Type B pancreatic cell (in vitro differentiated cells): Measurements from ENCODE around the gene DSCAML1. TPM values are rescaled to one million over a fixed set of nuclear protein-coding genes. Genes with fewer than 3 reads are reported as not detected.
A peak's percentile ranks its signal among the peaks of the same experiment; 100 is the strongest.

Experiments used
- DNase-seq: peaks from one replicate; pipeline ENCODE4 v3.0.0; 2021; ENCODE audit warnings: mixed read lengths; ENCODE audit not compliant: unreplicated experiment; ENCODE audit errors: extremely low spot score
- H3K27ac Mint-ChIP-seq: 2 replicates; pipeline ENCODE4 v1.8.0; 2021; ENCODE audit warnings: mild to moderate bottlenecking, mixed read lengths
- H3K27me3 Mint-ChIP-seq: 2 replicates; pipeline ENCODE4 v1.8.0; 2021; ENCODE audit warnings: mixed read lengths
- H3K36me3 Mint-ChIP-seq: 2 replicates; pipeline ENCODE4 v1.8.0; 2021; ENCODE audit warnings: mixed read lengths
- H3K4me1 Mint-ChIP-seq: one replicate; pipeline ENCODE4 v1.8.0; 2021; ENCODE audit warnings: mixed read lengths; ENCODE audit not compliant: unreplicated experiment
- H3K4me3 Mint-ChIP-seq: 2 replicates; pipeline ENCODE4 v1.8.0; 2021; ENCODE audit warnings: mild to moderate bottlenecking, mixed read lengths
- H3K9me3 Mint-ChIP-seq: 2 replicates; pipeline ENCODE4 v1.8.0; 2021; ENCODE audit warnings: mixed read lengths
- CTCF ChIP-seq: fragments of 200-600 bp; sonication (generic); conservative IDR thresholded peaks from 2 replicates; pipeline ENCODE4 v1.5.0; 2021; ENCODE audit warnings: antibody characterized with exemption, mild to moderate bottlenecking
- total RNA-seq: library from RNA; stranded (reverse); gene quantifications from 2 replicates; pipeline ENCODE4 v1.2.1, GENCODE V29; 2021; ENCODE audit warnings: low replicate concordance

DSCAML1 gene
- total RNA-seq, 1 donor from 2014 or later = 5.8 TPM

- no peak for DNase-seq
- H3K27me3 Mint-ChIP-seq = peaks cover 47% of the 10 kb centered on the region
- no peaks in the 10 kb centered on the region for H3K9me3 Mint-ChIP-seq
- no peak overlapping the region for H3K27ac Mint-ChIP-seq
- no peak overlapping the region for H3K4me3 Mint-ChIP-seq
- no peak for TF ChIP-seq CTCF
- no peaks in the 10 kb centered on the region for H3K36me3 Mint-ChIP-seq
- H3K4me1 Mint-ChIP-seq = peaks cover 32% of the 10 kb centered on the region
These were observed 311.0 kb downstream of the DSCAML1 start for GRCh38 chr11:117486059-117486458.

- TF ChIP-seq CTCF = no peak
- H3K27ac Mint-ChIP-seq = peak overlapping the region; percentile 6
- no peaks in the 10 kb centered on the region for H3K9me3 Mint-ChIP-seq
- DNase-seq = no peak
- peaks cover 20% of the 10 kb centered on the region for H3K4me1 Mint-ChIP-seq
- no peak overlapping the region for H3K4me3 Mint-ChIP-seq
- H3K27me3 Mint-ChIP-seq = peaks cover 31% of the 10 kb centered on the region
- no peaks in the 10 kb centered on the region for H3K36me3 Mint-ChIP-seq
These were observed 312.9 kb downstream of the DSCAML1 start for GRCh38 chr11:117484156-117484555.

- no peaks in the 10 kb centered on the region for H3K36me3 Mint-ChIP-seq
- no peak overlapping the region for H3K4me3 Mint-ChIP-seq
- no peak overlapping the region for H3K27ac Mint-ChIP-seq
- peaks cover 24% of the 10 kb centered on the region for H3K4me1 Mint-ChIP-seq
- H3K27me3 Mint-ChIP-seq = peaks cover 30% of the 10 kb centered on the region
- DNase-seq = no peak
- no peak for TF ChIP-seq CTCF
- no peaks in the 10 kb centered on the region for H3K9me3 Mint-ChIP-seq
These were observed 313.6 kb downstream of the DSCAML1 start for GRCh38 chr11:117483372-117483771.

- Mint-ChIP-seq H3K36me3 (no peaks in the 10 kb centered on the region), H3K4me3 (no peak overlapping the region), H3K27ac (no peak overlapping the region), H3K9me3 (no peaks in the 10 kb centered on the region), H3K27me3 (peaks cover 30% of the 10 kb centered on the region), H3K4me1 (peaks cover 25% of the 10 kb centered on the region)
- DNase-seq = no peak
- TF ChIP-seq CTCF = no peak
These were observed 314.1 kb downstream of the DSCAML1 start for GRCh38 chr11:117482881-117483280.

GRCh38 chr11:117481885-117482284 is 315.1 kb downstream of the DSCAML1 start:
- Mint-ChIP-seq H3K27ac (no peak overlapping the region), H3K4me1 (peaks cover 25% of the 10 kb centered on the region), H3K36me3 (no peaks in the 10 kb centered on the region), H3K27me3 (peaks cover 25% of the 10 kb centered on the region), H3K9me3 (no peaks in the 10 kb centered on the region), H3K4me3 (no peak overlapping the region)
- no peak for TF ChIP-seq CTCF
- DNase-seq = no peak

- H3K4me1 Mint-ChIP-seq = peaks cover 25% of the 10 kb centered on the region
- H3K27ac Mint-ChIP-seq = no peak overlapping the region
- no peak for TF ChIP-seq CTCF
- H3K9me3 Mint-ChIP-seq = no peaks in the 10 kb centered on the region
- no peak for DNase-seq
- H3K4me3 Mint-ChIP-seq = no peak overlapping the region
- H3K36me3 Mint-ChIP-seq = no peaks in the 10 kb centered on the region
- H3K27me3 Mint-ChIP-seq = peaks cover 33% of the 10 kb centered on the region
These were observed 316.0 kb downstream of the DSCAML1 start for GRCh38 chr11:117481036-117481435.
